HepG2 (cell line): ENCODE results near the gene VWA3A. TPM values are rescaled to one million over a fixed set of nuclear protein-coding genes. Genes with fewer than 3 reads are reported as not detected.
A peak's percentile ranks its signal among the peaks of the same experiment; 100 is the strongest.

ENCODE experiments used
- BRCA1 ChIP-seq: sonication (generic); formaldehyde crosslinking; IDR thresholded peaks from 2 replicates; pipeline ENCODE4 v1.4.0; 2020; ENCODE audit warnings: missing genetic modification reagents
- CBX2 ChIP-seq, 2 experiments: fragments of 200-600 bp in 1 of 2; sonication (generic); formaldehyde crosslinking in 1 of 2; IDR thresholded peaks; 2 replicates each; pipeline versions ENCODE4 v1.7.0 to v1.8.1; 2018 to 2022; ENCODE audit warnings: low read depth in 2 of 2, low read length in 1 of 2, mild to moderate bottlenecking in 1 of 2, missing genetic modification reagents in 1 of 2
- CERS6 ChIP-seq: sonication (generic); formaldehyde crosslinking; IDR thresholded peaks from 2 replicates; pipeline ENCODE4 v1.5.0; 2020; ENCODE audit warnings: missing genetic modification reagents
- CHD2 ChIP-seq: IDR thresholded peaks from 2 replicates; pipeline ENCODE4 v1.6.1; 2011; ENCODE audit warnings: low read depth, low read length, improper control_type of control experiment
- FOXO1 ChIP-seq: sonication (generic); formaldehyde crosslinking; IDR thresholded peaks from 2 replicates; pipeline ENCODE4 v1.4.0; 2020; ENCODE audit warnings: missing genetic modification reagents
- GLI4 ChIP-seq: sonication (generic); formaldehyde crosslinking; IDR thresholded peaks from 2 replicates; pipeline ENCODE4 v1.5.1; 2020; ENCODE audit warnings: missing genetic modification reagents, mild to moderate bottlenecking, moderate library complexity, borderline replicate concordance
- HIVEP1 ChIP-seq: sonication (generic); formaldehyde crosslinking; IDR thresholded peaks from 2 replicates; pipeline ENCODE4 v1.4.0; 2020; ENCODE audit warnings: mild to moderate bottlenecking, missing genetic modification reagents
- KDM4B ChIP-seq: sonication (generic); formaldehyde crosslinking; IDR thresholded peaks from 2 replicates; pipeline ENCODE4 v1.4.0; 2020; ENCODE audit warnings: missing genetic modification reagents
- NFKB2 ChIP-seq: sonication (generic); formaldehyde crosslinking; IDR thresholded peaks from 2 replicates; pipeline ENCODE4 v1.4.0; 2020; ENCODE audit warnings: missing genetic modification reagents, borderline replicate concordance
- PAWR ChIP-seq: sonication (generic); formaldehyde crosslinking; IDR thresholded peaks from 2 replicates; pipeline ENCODE4 v1.4.0; 2020; ENCODE audit warnings: missing genetic modification reagents, mild to moderate bottlenecking, borderline replicate concordance
- RAD51 ChIP-seq: fragments of 450-650 bp; IDR thresholded peaks from 2 replicates; pipeline ENCODE4 v1.6.1; 2016; ENCODE audit warnings: borderline replicate concordance
- SUZ12 ChIP-seq: fragments of 150-350 bp; IDR thresholded peaks from 2 replicates; pipeline ENCODE4 v1.6.1; 2014; ENCODE audit warnings: low read depth, low read length
- TFAP4 ChIP-seq: sonication (generic); IDR thresholded peaks from 2 replicates; pipeline ENCODE4 v1.6.1; 2016; ENCODE audit warnings: low read depth, borderline replicate concordance
- ZNF264 ChIP-seq: sonication (generic); formaldehyde crosslinking; IDR thresholded peaks from 2 replicates; pipeline ENCODE4 v1.4.0; 2020; ENCODE audit warnings: missing genetic modification reagents
- ZNF276 ChIP-seq: sonication (generic); formaldehyde crosslinking; IDR thresholded peaks from 2 replicates; pipeline ENCODE4 v1.4.0; 2020; ENCODE audit warnings: mild to moderate bottlenecking, low read depth, missing genetic modification reagents
- ZNF441 ChIP-seq: sonication (generic); formaldehyde crosslinking; IDR thresholded peaks from 2 replicates; pipeline ENCODE4 v1.7.0; 2021; ENCODE audit warnings: missing genetic modification reagents, borderline replicate concordance
- ZNF496 ChIP-seq: sonication (generic); formaldehyde crosslinking; IDR thresholded peaks from 2 replicates; pipeline ENCODE4 v1.8.1; 2023; ENCODE audit warnings: mild to moderate bottlenecking, moderate library complexity, missing genetic modification reagents; ENCODE audit not compliant: insufficient replicate concordance
- ZNF562 ChIP-seq: sonication (generic); formaldehyde crosslinking; IDR thresholded peaks from 2 replicates; pipeline ENCODE4 v1.8.0; 2022; ENCODE audit warnings: missing genetic modification reagents, borderline replicate concordance
- ZNF687 ChIP-seq: sonication (generic); formaldehyde crosslinking; IDR thresholded peaks from 2 replicates; pipeline ENCODE4 v1.5.1; 2020; ENCODE audit warnings: mild to moderate bottlenecking, missing genetic modification reagents, moderate library complexity
- ZNF7 ChIP-seq: IDR thresholded peaks from 2 replicates; pipeline ENCODE4 v1.6.1; 2016; ENCODE audit warnings: missing biosample characterization, missing genetic modification reagents
- ZNF776 ChIP-seq: sonication (generic); formaldehyde crosslinking; IDR thresholded peaks from 2 replicates; pipeline ENCODE4 v1.4.0; 2020; ENCODE audit warnings: mild to moderate bottlenecking, missing genetic modification reagents
- ZNF782 ChIP-seq: sonication (generic); formaldehyde crosslinking; IDR thresholded peaks from 2 replicates; pipeline ENCODE4 v1.4.0; 2020; ENCODE audit warnings: missing genetic modification reagents, mild to moderate bottlenecking, borderline replicate concordance
- polyA plus RNA-seq, 8 experiments: library from polyadenylated mRNA; depleted of rRNA in 3 of 8; stranded (reverse) in 7 of 8; unstranded in 1 of 8; fragments of >200 nt; fragmentation: Illumina TruSeq in 4 of 8; extraction: Trizol in 4 of 8; gene quantifications; 2 replicates each; pipeline versions ENCODE4 v1.2.1 to v1.2.3, GENCODE V29; 2011 to 2016; ENCODE audit warnings: low read depth in 4 of 8, missing spikeins in 1 of 8, mixed read lengths in 1 of 8; ENCODE audit not compliant: insufficient read depth in 1 of 8
- total RNA-seq, 5 experiments: library from RNA; depleted of rRNA; stranded (reverse); fragments of >200 nt; fragmentation: Illumina TruSeq; extraction: Trizol; gene quantifications; 2 replicates each; pipeline ENCODE4 v1.2.3, GENCODE V29; 2016; ENCODE audit warnings: low read depth in 1 of 5

VWA3A gene
- total and polyA plus RNA-seq, 2 of the 13 experiments (the other 11 are each of a cell fraction or from before 2014, with no cell fraction given), result 0.03 to 0.07 TPM

- TF ChIP-seq ZNF496 (CRISPR knock-in tag), result no peak
- no peak for TF ChIP-seq TFAP4
- TF ChIP-seq GLI4 (CRISPR knock-in tag), result no peak
- no peak for TF ChIP-seq SUZ12
- no peak for TF ChIP-seq ZNF562 (CRISPR knock-in tag)
- no peak for TF ChIP-seq RAD51
- TF ChIP-seq NFKB2 (CRISPR knock-in tag), result no peak
- TF ChIP-seq ZNF687 (CRISPR knock-in tag), result no peak
- peak; percentile 64; the same call in 1 of the 2 replicates for TF ChIP-seq FOXO1
- no peak for TF ChIP-seq ZNF441 (CRISPR knock-in tag)
- peak; percentile 78; the same call in 1 of the 2 replicates for TF ChIP-seq BRCA1
- no peak for TF ChIP-seq HIVEP1 (CRISPR knock-in tag)
- TF ChIP-seq CHD2, result 0 out of 2 replicates have a peak, but pooled peaks have one; percentile 15
- no peak for TF ChIP-seq PAWR (CRISPR knock-in tag)
- TF ChIP-seq ZNF776, result no peak
- TF ChIP-seq ZNF264 (CRISPR knock-in tag), result 0 out of 2 replicates have a peak, but pooled peaks have one; percentile 38
- TF ChIP-seq KDM4B, result no peak
- peak; percentile 81; the same call in 1 of the 2 replicates for TF ChIP-seq ZNF782 (CRISPR knock-in tag)
- no peak for TF ChIP-seq ZNF276
- no peak for TF ChIP-seq CBX2 (IDR thresholded peaks at IDR 0.05; ENCODE audit: low read depth, low read length)
- TF ChIP-seq CBX2 (CRISPR knock-in tag; IDR thresholded peaks at IDR 0.05; ENCODE audit: low read depth), result no peak
- TF ChIP-seq CERS6 (CRISPR knock-in tag), result peak; percentile 49; the same call in 1 of the 2 replicates
- TF ChIP-seq ZNF7 (CRISPR knock-in tag), result no peak
Observed at GRCh38 chr16:22188595-22189442, 96.5 kb downstream of the VWA3A start (continued).
